ENCODE results near the gene TNFRSF11A.

- TF ChIP-seq EZH2phosphoT487 (IDR thresholded peaks at IDR 0.05; ENCODE audit: borderline replicate concordance) (no peak), EZH2 (IDR thresholded peaks at IDR 0.05) (no peak), ATF3 (IDR thresholded peaks at IDR 0.05) (no peak), ZBTB33 (IDR thresholded peaks at IDR 0.05; ENCODE audit: extremely low read depth, insufficient replicate concordance, low read length) (no peak), POLR2AphosphoS5 (IDR thresholded peaks at IDR 0.05; ENCODE audit: low read depth, low read length) (no peak)
Measured at GRCh38 chr18:62379051-62379450, 53.9 kb downstream of the TNFRSF11A start.

Data from HCT116 (cell line).